HK-2 (cell line): ENCODE results near the gene ACVR1B.

Experiments used
- DNase-seq: peaks from one replicate; pipeline ENCODE4 v3.0.0-alpha.2; 2018; ENCODE audit not compliant: unreplicated experiment

Gene ACVR1B

GRCh38 chr12:51951199-51951842 is at the start of gene ACVR1B:
ACVR1B (plus strand) TSS chr12:51951699; CDS start chr12:51951744, 45 bp downstream.
- peak; percentile 88 for DNase-seq

GRCh38 chr12:51901881-51902280 is 49.6 kb upstream of the ACVR1B start:
- no peak for DNase-seq

GRCh38 chr12:51904951-51905470 is 46.5 kb upstream of the ACVR1B start:
- DNase-seq, result no peak

DNA sequence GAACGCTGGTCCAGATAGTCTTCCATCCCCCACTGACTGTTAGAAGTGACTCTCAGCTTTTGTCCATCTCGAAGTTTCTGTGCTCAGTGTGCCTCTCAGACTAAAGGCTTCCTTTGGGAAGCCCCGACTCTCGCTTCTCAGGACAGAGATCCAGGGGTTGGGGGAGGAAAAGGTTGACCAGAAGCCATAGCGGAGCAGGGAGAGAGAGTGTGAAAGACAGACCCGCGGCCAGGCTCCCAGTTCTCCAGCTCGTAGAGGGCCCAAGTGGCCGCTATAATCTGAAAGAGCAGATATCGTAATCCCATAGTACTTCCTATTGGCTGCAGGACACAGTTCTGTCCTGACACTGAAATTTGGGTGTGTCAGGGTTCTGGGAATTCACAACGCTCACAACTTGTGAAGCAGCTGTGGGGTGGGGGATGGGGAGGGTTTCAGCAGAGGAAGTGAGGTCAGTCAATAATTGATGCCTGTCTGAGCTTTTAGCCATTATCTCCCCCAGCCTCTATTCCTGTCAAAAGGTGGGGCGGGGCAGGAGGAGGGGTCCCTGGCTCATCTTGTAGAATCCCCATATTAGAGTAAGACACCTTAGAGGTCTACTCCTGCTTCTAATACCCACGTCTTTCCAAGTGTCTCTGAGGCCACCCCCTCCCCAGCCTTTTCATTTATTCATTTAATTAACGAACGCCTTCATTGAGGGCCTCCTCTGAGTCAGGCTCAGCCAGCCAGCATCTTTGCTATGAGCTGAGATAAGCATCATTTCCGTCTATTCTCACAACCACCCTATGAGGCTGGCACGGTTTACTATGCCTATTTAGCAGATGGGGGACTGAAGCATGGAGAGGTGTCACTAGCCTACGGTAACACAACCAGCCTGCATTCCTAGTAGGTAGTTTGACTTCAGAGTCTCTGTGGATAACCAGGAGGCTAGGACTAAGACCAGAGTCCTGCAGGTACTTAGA is 45.7 kb upstream of the ACVR1B start:
- no peak for DNase-seq

- DNase-seq, result no peak
Observed at GRCh38 chr12:51906430-51907082, 44.9 kb upstream of the ACVR1B start.

GRCh38 chr12:51907083-51907855 is 44.2 kb upstream of the ACVR1B start, which contains the start of gene ACVRL1:
ACVRL1 (plus strand) TSS chr12:51907504; CDS start chr12:51912475, 4,971 bp downstream.
- DNase-seq, result no peak

DNA sequence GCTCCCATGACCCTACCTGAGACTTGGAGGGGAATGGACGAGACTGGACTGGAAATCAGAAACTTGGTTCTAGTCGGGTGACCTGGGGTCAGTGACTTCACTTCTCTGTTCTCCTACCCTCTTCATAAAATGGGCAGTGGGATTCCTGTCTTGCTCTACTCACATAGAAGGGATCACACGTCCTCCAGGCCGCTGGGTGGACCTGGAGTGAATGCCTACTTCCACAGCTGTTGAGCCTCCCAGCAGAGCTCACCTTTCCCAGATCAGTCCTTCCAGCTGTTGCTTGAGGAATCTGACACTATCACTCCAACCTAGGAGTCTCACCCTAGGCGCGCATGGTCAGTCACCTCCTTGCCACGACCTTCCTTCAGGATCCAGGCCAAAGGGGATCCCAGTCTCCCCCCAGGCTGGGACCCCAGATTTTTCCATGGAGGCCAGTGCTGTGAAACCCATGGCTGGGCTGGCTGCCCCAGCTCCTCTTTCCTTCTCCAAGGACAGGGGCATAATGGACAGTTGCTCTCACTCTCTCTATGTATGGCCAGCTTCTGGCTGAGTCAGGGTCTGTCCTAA is 43.6 kb upstream of the ACVR1B start:
- no peak for DNase-seq

- DNase-seq, result no peak
Observed at GRCh38 chr12:51908876-51909592, 42.5 kb upstream of the ACVR1B start.

DNA sequence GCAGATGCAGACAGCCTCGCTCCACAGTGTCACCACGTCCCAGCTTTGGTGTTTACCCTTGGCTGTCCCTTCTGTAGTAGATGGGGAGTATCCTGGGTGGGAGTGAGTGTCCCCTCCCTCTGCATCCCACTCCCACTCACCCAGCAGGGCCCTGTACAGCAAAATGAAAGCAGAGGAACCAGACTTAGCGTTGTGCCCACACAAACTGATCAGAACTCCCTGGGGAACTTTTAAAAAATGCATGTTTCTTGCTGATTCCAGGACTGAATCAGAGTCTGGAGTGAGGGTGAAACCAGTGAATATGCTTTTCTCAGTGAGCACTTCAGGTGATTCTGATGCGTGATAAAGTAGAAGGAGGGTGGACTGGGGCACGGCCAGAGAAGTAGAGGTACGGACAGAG is 41.3 kb upstream of the ACVR1B start:
- DNase-seq, result no peak

- DNase-seq, result no peak
Observed at GRCh38 chr12:51910691-51911090, 40.8 kb upstream of the ACVR1B start.

- DNase-seq, result no peak
Observed at GRCh38 chr12:51911307-51911706, 40.2 kb upstream of the ACVR1B start.

GRCh38 chr12:51911788-51912711 is 39.4 kb upstream of the ACVR1B start:
- no peak for DNase-seq

GRCh38 chr12:51913071-51914033 is 38.1 kb upstream of the ACVR1B start:
- no peak for DNase-seq

GRCh38 chr12:51914034-51914923 is 37.2 kb upstream of the ACVR1B start:
- no peak for DNase-seq

DNA sequence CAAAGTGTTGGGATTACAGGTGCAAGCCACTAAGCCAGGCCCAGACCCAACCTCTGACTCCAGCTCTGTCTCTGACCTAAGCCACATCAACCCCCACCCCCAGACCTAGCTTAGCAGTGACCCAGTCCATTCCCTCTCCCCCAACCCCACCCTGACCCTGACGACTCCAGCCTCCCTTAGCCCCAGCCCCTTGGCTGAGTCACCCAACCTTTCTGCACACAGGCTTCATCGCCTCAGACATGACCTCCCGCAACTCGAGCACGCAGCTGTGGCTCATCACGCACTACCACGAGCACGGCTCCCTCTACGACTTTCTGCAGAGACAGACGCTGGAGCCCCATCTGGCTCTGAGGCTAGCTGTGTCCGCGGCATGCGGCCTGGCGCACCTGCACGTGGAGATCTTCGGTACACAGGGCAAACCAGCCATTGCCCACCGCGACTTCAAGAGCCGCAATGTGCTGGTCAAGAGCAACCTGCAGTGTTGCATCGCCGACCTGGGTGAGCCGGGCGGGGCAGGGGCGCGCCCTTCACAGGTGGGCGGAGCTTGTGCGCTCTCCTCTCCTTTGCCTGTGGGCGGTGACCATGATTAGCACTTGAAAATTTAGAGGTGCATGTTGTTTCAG is 36.4 kb upstream of the ACVR1B start:
- DNase-seq, result no peak

- DNase-seq, result no peak
Observed at GRCh38 chr12:51915951-51916350, 35.5 kb upstream of the ACVR1B start.
